ENCODE results near the gene NLRC5. TPM values are rescaled to one million over a fixed set of nuclear protein-coding genes. Genes with fewer than 3 reads are reported as not detected.
"Not testable (repeated sequence)": the region's sequence is repeated elsewhere in the genome, so short reads cannot be mapped to it uniquely, and the experiment has no call there.

NLRC5 gene
- total RNA-seq, 1 experiment from 2014 or later: 2.4 TPM

GRCh38 chr16:57098188-57098841 is 109.0 kb downstream of the NLRC5 start:
- no peak overlapping the region for H3K56ac ChIP-seq (ENCODE audit: insufficient read length, low read depth, low read length)
- H3K36me3 Mint-ChIP-seq (ENCODE audit: insufficient read depth in 1 of 3, low read depth in 3 of 3): no peaks in the 10 kb centered on the region; a peak in 1 of 7 replicates
- no peaks in the 10 kb centered on the region; the same call in none of the 2 replicates for H3K4me1 ChIP-seq (ENCODE audit: insufficient read depth, low read length)
- no peak overlapping the region for H3K4me3 Mint-ChIP-seq
- H3K23ac ChIP-seq (ENCODE audit: insufficient read length, low read depth, low read length): no peak overlapping the region
- H3K14ac ChIP-seq (ENCODE audit: insufficient read depth, low read length): no peak overlapping the region; the same call in 1 of the 2 replicates
- no peak overlapping the region for H4K5ac ChIP-seq (ENCODE audit: insufficient read length, low read depth, low read length)
- H2AK5ac ChIP-seq (ENCODE audit: insufficient read length, low read length): no peak overlapping the region
- peaks cover 3% of the 10 kb centered on the region; the same call in 1 of the 2 replicates for H3K27me3 ChIP-seq (ENCODE audit: insufficient read depth, low read length)
- H3K4me2 ChIP-seq (ENCODE audit: insufficient read depth, insufficient read length, low read length): no peak overlapping the region
- peaks cover 13 to 32% of the 10 kb centered on the region in 2 experiments for H3K4me1 Mint-ChIP-seq
- no peak overlapping the region for H4K91ac ChIP-seq (ENCODE audit: insufficient read length, low read depth, low read length)
- no peak overlapping the region for H3K4ac ChIP-seq (ENCODE audit: low read depth, low read length)
- no peak overlapping the region for H2BK120ac ChIP-seq (ENCODE audit: low read depth, low read length, poor library complexity, severe bottlenecking)
- no peaks in the 10 kb centered on the region for H3K79me1 ChIP-seq (ENCODE audit: insufficient read depth, low read depth, low read length, poor library complexity, severe bottlenecking)
- DNase-seq: peak; percentile 59
- no peaks in the 10 kb centered on the region for H3K9me3 ChIP-seq (ENCODE audit: control insufficient read depth, low read depth, low read length)
- no peaks in the 10 kb centered on the region; a peak in 1 of 5 replicates for H3K9me3 Mint-ChIP-seq
- H2BK12ac ChIP-seq (ENCODE audit: insufficient read length, low read depth, low read length): no peak overlapping the region
- no peak overlapping the region for H2BK20ac ChIP-seq (ENCODE audit: low read depth, low read length, poor library complexity, severe bottlenecking)
- H3K27ac Mint-ChIP-seq: no peak overlapping the region
- TF ChIP-seq CTCF (conservative IDR thresholded peaks at IDR 0.05): peak; percentile 34; the same call in 1 of the 3 replicates
- H2BK15ac ChIP-seq (ENCODE audit: low read depth, low read length): no peak overlapping the region
- no peak overlapping the region for H2AFZ ChIP-seq (ENCODE audit: low read length)
- H3K27ac ChIP-seq (ENCODE audit: insufficient read length, low read depth, low read length): no peak overlapping the region
- H3K27me3 Mint-ChIP-seq (ENCODE audit: low read depth): peaks cover 19% of the 10 kb centered on the region
- no peaks in the 10 kb centered on the region for H4K20me1 ChIP-seq (ENCODE audit: control insufficient read depth, insufficient read depth, insufficient read length)
- no peak overlapping the region for H4K8ac ChIP-seq (replicated peaks; ENCODE audit: insufficient read length, low read depth, low read length)
- no peak overlapping the region for H3K9ac ChIP-seq (ENCODE audit: extremely low read depth, insufficient read length, low read length)
- H3T11ph ChIP-seq (ENCODE audit: low read length): no peak overlapping the region
- no peaks in the 10 kb centered on the region for H3K79me2 ChIP-seq (ENCODE audit: insufficient read depth, low read length)
- H3K23me2 ChIP-seq (ENCODE audit: insufficient read length, low read depth, low read length, poor library complexity, severe bottlenecking): peaks cover 2% of the 10 kb centered on the region
- WGBS (ENCODE audit: extremely low coverage, insufficient read length, low lambda C conversion rate): no CpG with 5 or more reads among the region's 14 CpGs
- H3K18ac ChIP-seq (ENCODE audit: insufficient read length, low read depth, low read length): no peak overlapping the region
- no peak overlapping the region for H2BK5ac ChIP-seq (ENCODE audit: insufficient read length, low read length)

- WGBS (ENCODE audit: extremely low coverage, insufficient read length, low lambda C conversion rate): no CpG with 5 or more reads among the region's 6 CpGs
- H4K5ac ChIP-seq (ENCODE audit: insufficient read length, low read depth, low read length); H3K4me2 ChIP-seq (ENCODE audit: insufficient read depth, insufficient read length, low read length); H2AFZ ChIP-seq (ENCODE audit: low read length); H3K56ac ChIP-seq (ENCODE audit: insufficient read length, low read depth, low read length); H2BK120ac ChIP-seq (ENCODE audit: low read depth, low read length, poor library complexity, severe bottlenecking); H3K27ac Mint-ChIP-seq; H3K4me1 ChIP-seq (ENCODE audit: insufficient read depth, low read length); DNase-seq; H3K14ac ChIP-seq (ENCODE audit: insufficient read depth, low read length); H4K20me1 ChIP-seq (ENCODE audit: control insufficient read depth, insufficient read depth, insufficient read length); H2AK5ac ChIP-seq (ENCODE audit: insufficient read length, low read length); H3K27me3 Mint-ChIP-seq (ENCODE audit: low read depth); H2BK5ac ChIP-seq (ENCODE audit: insufficient read length, low read length); H3K4me3 Mint-ChIP-seq; H3K23me2 ChIP-seq (ENCODE audit: insufficient read length, low read depth, low read length, poor library complexity, severe bottlenecking); H3K9me3 ChIP-seq (ENCODE audit: control insufficient read depth, low read depth, low read length); H4K91ac ChIP-seq (ENCODE audit: insufficient read length, low read depth, low read length); H2BK15ac ChIP-seq (ENCODE audit: low read depth, low read length); H3K79me1 ChIP-seq (ENCODE audit: insufficient read depth, low read depth, low read length, poor library complexity, severe bottlenecking); H3T11ph ChIP-seq (ENCODE audit: low read length); H3K79me2 ChIP-seq (ENCODE audit: insufficient read depth, low read length); H3K9me3 Mint-ChIP-seq; H3K27me3 ChIP-seq (ENCODE audit: insufficient read depth, low read length); H3K36me3 Mint-ChIP-seq (ENCODE audit: insufficient read depth in 1 of 3, low read depth in 3 of 3); H3K23ac ChIP-seq (ENCODE audit: insufficient read length, low read depth, low read length); H3K4ac ChIP-seq (ENCODE audit: low read depth, low read length); H3K27ac ChIP-seq (ENCODE audit: insufficient read length, low read depth, low read length); H4K8ac ChIP-seq (replicated peaks; ENCODE audit: insufficient read length, low read depth, low read length); H3K18ac ChIP-seq (ENCODE audit: insufficient read length, low read depth, low read length); H3K9ac ChIP-seq (ENCODE audit: extremely low read depth, insufficient read length, low read length); H2BK12ac ChIP-seq (ENCODE audit: insufficient read length, low read depth, low read length); H2BK20ac ChIP-seq (ENCODE audit: low read depth, low read length, poor library complexity, severe bottlenecking): not testable (repeated sequence)
- H3K4me1 Mint-ChIP-seq: peaks cover 19 to 36% of the 10 kb centered on the region in 2 experiments; a peak in 3 of 4 replicates
These were observed 110.6 kb downstream of the NLRC5 start for GRCh38 chr16:57099965-57100364.

Data from H9 (cell line).